H1 (cell line): Measurements from ENCODE around the gene PGM1. TPM values are rescaled to one million over a fixed set of nuclear protein-coding genes. Genes with fewer than 3 reads are reported as not detected.

Experiments
- CTCF ChIA-PET: fragments of 300-600 bp; sonication (Branson Sonifier 250); formaldehyde crosslinking; loops from one replicate; lab custom pipeline; 2021; ENCODE audit not compliant: partially characterized antibody; lab: Charles Lee
- POLR2A ChIA-PET: fragments of 300-600 bp; sonication (Branson Sonifier 250); formaldehyde crosslinking; loops from one replicate; lab custom pipeline; 2021; ENCODE audit warnings: inconsistent platforms; ENCODE audit not compliant: partially characterized antibody; lab: Charles Lee
- DNase-seq, 2 experiments: peaks; one replicate each; pipeline versions ENCODE4 v3.0.0 to v3.0.0-alpha.2; 2010 to 2022; ENCODE audit warnings: low spot score in 2 of 2, low read depth in 1 of 2, mixed read lengths in 1 of 2
- FAIRE-seq: peaks from 2 replicates; lab custom pipeline; 2011; peaks lifted over from hg19 to GRCh38; lab: Jason Lieb, UNC
- H2AFZ ChIP-seq: 2 replicates; pipeline ENCODE4 v1.8.1; 2012; ENCODE audit warnings: low read length, inconsistent platforms
- H2AK5ac ChIP-seq: 2 replicates; pipeline ENCODE4 v1.6.1; 2013; ENCODE audit warnings: low read depth, low read length
- H2BK120ac ChIP-seq: replicated peaks from 2 replicates; pipeline ENCODE3; 2013; ENCODE audit warnings: low read depth, low read length, inconsistent platforms
- H2BK12ac ChIP-seq: 2 replicates; pipeline ENCODE4 v1.6.1; 2013; ENCODE audit warnings: low read depth, low read length
- H2BK15ac ChIP-seq: 2 replicates; pipeline ENCODE4 v1.6.1; 2013; ENCODE audit warnings: low read length
- H2BK20ac ChIP-seq: 2 replicates; pipeline ENCODE4 v1.6.1; 2013; ENCODE audit warnings: low read length
- H2BK5ac ChIP-seq: 2 replicates; pipeline ENCODE4 v1.6.1; 2013; ENCODE audit warnings: low read depth, low read length
- H3K14ac ChIP-seq: 2 replicates; pipeline ENCODE4 v1.6.1; 2013; ENCODE audit warnings: inconsistent platforms; ENCODE audit not compliant: insufficient read length
- H3K18ac ChIP-seq: 2 replicates; pipeline ENCODE4 v1.6.1; 2013; ENCODE audit warnings: low read length; ENCODE audit errors: extremely low read depth
- H3K23ac ChIP-seq: 2 replicates; pipeline ENCODE4 v1.6.1; 2013; ENCODE audit warnings: inconsistent platforms; ENCODE audit not compliant: insufficient read length
- H3K23me2 ChIP-seq: 2 replicates; pipeline ENCODE4 v1.6.1; 2013; ENCODE audit warnings: low read depth, low read length
- H3K27ac ChIP-seq: 2 replicates; pipeline ENCODE4 v1.6.1; 2011; ENCODE audit warnings: low read depth, low read length, inconsistent platforms
- H3K27me3 ChIP-seq, 4 experiments: replicated peaks in 1 of 4; 1 replicate in 1 of 4; 2 replicates in 3 of 4; pipeline versions ENCODE4 v1.6.1 to v1.8.1; 2011 to 2013; ENCODE audit warnings: low read length in 3 of 4, mild to moderate bottlenecking in 3 of 4, inconsistent platforms in 2 of 4, mixed read lengths in 2 of 4, moderate library complexity in 1 of 4; ENCODE audit not compliant: control insufficient read depth in 3 of 4, insufficient read depth in 3 of 4; ENCODE audit errors: extremely low read depth in 1 of 4
- H3K36me3 ChIP-seq, 4 experiments: 2 replicates each; pipeline versions ENCODE4 v1.6.1 to v1.8.1; 2011 to 2013; ENCODE audit warnings: mild to moderate bottlenecking in 4 of 4, low read length in 3 of 4, moderate library complexity in 2 of 4, control low read depth in 1 of 4, inconsistent platforms in 1 of 4; ENCODE audit not compliant: insufficient read depth in 4 of 4, control insufficient read depth in 2 of 4
- H3K4ac ChIP-seq: replicated peaks from 2 replicates; pipeline ENCODE3; 2013; ENCODE audit warnings: low read length, low read depth, mixed read lengths, inconsistent platforms; ENCODE audit not compliant: insufficient read length
- H3K4me1 ChIP-seq, 4 experiments: replicated peaks in 1 of 4; 1 replicate in 1 of 4; 2 replicates in 3 of 4; pipeline versions ENCODE4 v1.6.1 to v1.8.1; 2011 to 2013; ENCODE audit warnings: low read length in 3 of 4, inconsistent platforms in 2 of 4, mixed read lengths in 1 of 4; ENCODE audit not compliant: insufficient read depth in 4 of 4, control insufficient read depth in 3 of 4
- H3K4me2 ChIP-seq, 2 experiments: 2 replicates each; pipeline versions ENCODE4 v1.6.1 to v1.8.1; 2011 to 2013; ENCODE audit warnings: low read depth in 2 of 2, low read length in 2 of 2, control low read depth in 1 of 2, inconsistent platforms in 1 of 2, mild to moderate bottlenecking in 1 of 2; ENCODE audit not compliant: insufficient read depth in 1 of 2
- H3K4me3 ChIP-seq, 4 experiments: fragments of 200-600, 300-600 bp in 1 of 4; sonication (generic), shearing (Covaris generic), sonication (Bioruptor Twin) in 1 of 4; 2 replicates each; pipeline versions ENCODE4 v1.5.1 to v1.8.1; 2011 to 2016; ENCODE audit warnings: low read length in 4 of 4, low read depth in 3 of 4, control low read depth in 2 of 4, inconsistent platforms in 2 of 4, mild to moderate bottlenecking in 2 of 4, mixed read lengths in 1 of 4, moderate library complexity in 1 of 4; ENCODE audit not compliant: insufficient read depth in 2 of 4; ENCODE audit errors: extremely low read depth in 1 of 4
- H3K56ac ChIP-seq: replicated peaks from 2 replicates; pipeline ENCODE3; 2013; ENCODE audit warnings: low read depth, mild to moderate bottlenecking, mixed read lengths, low read length, inconsistent platforms; ENCODE audit not compliant: insufficient read length
- H3K79me1 ChIP-seq: 2 replicates; pipeline ENCODE4 v1.6.1; 2013; ENCODE audit warnings: low read depth, low read length, control low read depth
- H3K79me2 ChIP-seq, 2 experiments: 2 replicates each; pipeline versions ENCODE4 v1.6.1 to v1.8.1; 2012 to 2013; ENCODE audit warnings: low read length in 2 of 2, mild to moderate bottlenecking in 2 of 2, inconsistent platforms in 1 of 2; ENCODE audit not compliant: insufficient read depth in 2 of 2, control insufficient read depth in 1 of 2
- H3K9ac ChIP-seq, 4 experiments: replicated peaks in 1 of 4; 1 replicate in 1 of 4; 2 replicates in 3 of 4; pipeline versions ENCODE4 v1.6.1 to v1.8.1; 2011 to 2013; ENCODE audit warnings: low read depth in 3 of 4, low read length in 3 of 4, control low read depth in 2 of 4, mild to moderate bottlenecking in 2 of 4, moderate library complexity in 2 of 4, inconsistent platforms in 1 of 4; ENCODE audit errors: extremely low read depth in 1 of 4
- H3K9me3 ChIP-seq, 2 experiments: 2 replicates each; pipeline versions ENCODE4 v1.6.1 to v1.8.1; 2012 to 2013; ENCODE audit warnings: mild to moderate bottlenecking in 2 of 2, moderate library complexity in 2 of 2, control low read depth in 1 of 2, inconsistent platforms in 1 of 2, low read depth in 1 of 2, low read length in 1 of 2, mixed read lengths in 1 of 2; ENCODE audit not compliant: insufficient read depth in 2 of 2
- H4K20me1 ChIP-seq, 2 experiments: replicated peaks in 1 of 2; 2 replicates each; pipeline versions ENCODE3 to v1.8.1; 2011 to 2013; ENCODE audit warnings: inconsistent platforms in 2 of 2, low read length in 2 of 2, mild to moderate bottlenecking in 1 of 2; ENCODE audit not compliant: insufficient read depth in 2 of 2, control insufficient read depth in 1 of 2
- H4K5ac ChIP-seq: 2 replicates; pipeline ENCODE4 v1.6.1; 2013; ENCODE audit warnings: low read length, low read depth, mixed read lengths, inconsistent platforms; ENCODE audit not compliant: insufficient read length
- H4K8ac ChIP-seq: 2 replicates; pipeline ENCODE4 v1.8.0; 2013; ENCODE audit warnings: mild to moderate bottlenecking, moderate library complexity, low read length, inconsistent platforms; ENCODE audit not compliant: insufficient read depth; ENCODE audit errors: extremely low read depth
- H4K91ac ChIP-seq: replicated peaks from 2 replicates; pipeline ENCODE3; 2013; ENCODE audit warnings: low read length, mixed read lengths, inconsistent platforms; ENCODE audit not compliant: insufficient read length
- WGBS, 2 experiments: shearing (Covaris generic) in 1 of 2; methylation state at CpG; one replicate each; pipeline versions ENCODE4 v1.1.6 to v1.1.7; 2013 to 2015; ENCODE audit warnings: low lambda C conversion rate in 2 of 2, mixed read lengths in 2 of 2, inconsistent platforms in 1 of 2, low coverage in 1 of 2, missing lambda C conversion rate in 1 of 2; ENCODE audit not compliant: insufficient replicate concordance in 2 of 2, insufficient coverage in 1 of 2, insufficient read length in 1 of 2; ENCODE audit errors: extremely low coverage in 1 of 2, missing lambda C conversion rate in 1 of 2; 5-methylcytosine and 5-hydroxymethylcytosine counted together
- polyA plus RNA-seq, 7 experiments: library from polyadenylated mRNA; depleted of rRNA in 3 of 7; stranded (reverse) in 5 of 7; unstranded in 2 of 7; fragments of >200 nt in 5 of 7; fragments of 200-250 nt in 2 of 7; gene quantifications; 1 replicate in 5 of 7; 2 replicates in 1 of 7; 4 replicates in 1 of 7; pipeline versions ENCODE4 v1.2.1 to v1.2.3, GENCODE V29; 2011 to 2013; ENCODE audit warnings: missing spikeins in 2 of 7, mixed read lengths in 2 of 7
- total RNA-seq: library from RNA; stranded (reverse); fragmentation: NEBNext Ultra II Directional; extraction: Animal tissue kit (Norgen Biotek cat#: 25700); gene quantifications from 2 replicates; pipeline ENCODE4 v1.2.1, GENCODE V29; 2021

Gene PGM1
- total and polyA plus RNA-seq, 2 of the 8 experiments (the other 6 are each of a cell fraction or from before 2014, with no cell fraction given) = 33.0 to 65.4 TPM

DNA sequence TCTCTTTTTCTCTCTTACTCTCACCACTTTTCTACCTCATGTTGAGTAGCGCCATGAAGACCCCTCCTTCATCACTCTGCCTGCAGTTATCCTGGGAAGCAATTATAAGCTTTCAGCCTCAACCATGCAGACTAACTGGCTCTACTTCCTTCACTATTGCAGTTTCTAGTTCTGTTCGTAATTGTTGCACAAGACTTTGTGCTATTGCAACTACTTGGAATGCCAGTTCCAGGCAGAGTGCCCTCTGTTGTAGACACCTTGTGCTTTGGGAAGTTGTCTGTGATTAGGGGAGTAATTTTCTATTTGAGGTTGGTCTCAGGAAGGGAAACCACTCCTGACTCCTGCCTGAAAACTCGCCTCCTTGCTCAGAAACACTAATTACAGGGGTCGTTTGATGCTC lies 19.4 kb downstream of the PGM1 start:
- Histone ChIP-seq H3K23me2 (no peaks in the 10 kb centered on the region), H3K79me2 (no peaks in the 10 kb centered on the region), H2BK12ac (no peak overlapping the region), H3K79me1 (no peaks in the 10 kb centered on the region), H4K8ac (no peak overlapping the region), H3K18ac (no peak overlapping the region), H3K4ac (no peak overlapping the region), H2BK5ac (no peak overlapping the region), H2AFZ (no peak overlapping the region), H3K27me3 (no peaks in the 10 kb centered on the region), H2AK5ac (no peak overlapping the region), H3K36me3 (no peaks in the 10 kb centered on the region), H4K5ac (no peak overlapping the region), H4K20me1 (peaks cover 0 to 4% of the 10 kb centered on the region in 2 experiments), H2BK15ac (no peak overlapping the region), H3K4me1 (peaks cover 0 to 12% (median 0%) of the 10 kb centered on the region in 4 experiments; a peak in 1 of 7 replicates), H3K56ac (no peak overlapping the region), H3K9me3 (no peaks in the 10 kb centered on the region), H3K23ac (no peak overlapping the region), H3K9ac (no peak overlapping the region), H3K4me3 (no peak overlapping the region), H3K27ac (no peak overlapping the region), H3K4me2 (no peak overlapping the region), H3K14ac (no peak overlapping the region), H2BK20ac (no peak overlapping the region), H2BK120ac (no peak overlapping the region), H4K91ac (no peak overlapping the region)
- 84% methylated on average over 4 of the region's 4 CpGs; no CpG with 5 or more reads in 1 of the 2 experiments for WGBS, 2 experiments
- CTCF ChIA-PET = interaction anchor here (0.6 to 3.7 kb wide), 4 partner anchors 11 to 1561 kb away, joined by 3 to 14 read pairs (median 7); no protein-coding TSS in a partner anchor
- DNase-seq (no peak), FAIRE-seq (no peak)
- POLR2A ChIA-PET = no interaction called here
